Stimulated activated CD8-positive, alpha-beta memory T cell treated with anti-CD3 and anti-CD28 coated beads, Interleukin-4, amount 100 ng/mL, for 1 hour (primary cell): ENCODE measurements around the gene PNRC2.
A peak's percentile ranks its signal among the peaks of the same experiment; 100 is the strongest.

ENCODE experiments used
- DNase-seq, 2 donors: peaks; one replicate each; pipeline ENCODE4 v3.0.0-alpha.2; 2020; ENCODE audit warnings: low read depth in 2 of 2, low spot score in 1 of 2

The PNRC2 gene, protein sequence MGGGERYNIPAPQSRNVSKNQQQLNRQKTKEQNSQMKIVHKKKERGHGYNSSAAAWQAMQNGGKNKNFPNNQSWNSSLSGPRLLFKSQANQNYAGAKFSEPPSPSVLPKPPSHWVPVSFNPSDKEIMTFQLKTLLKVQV

DNA sequence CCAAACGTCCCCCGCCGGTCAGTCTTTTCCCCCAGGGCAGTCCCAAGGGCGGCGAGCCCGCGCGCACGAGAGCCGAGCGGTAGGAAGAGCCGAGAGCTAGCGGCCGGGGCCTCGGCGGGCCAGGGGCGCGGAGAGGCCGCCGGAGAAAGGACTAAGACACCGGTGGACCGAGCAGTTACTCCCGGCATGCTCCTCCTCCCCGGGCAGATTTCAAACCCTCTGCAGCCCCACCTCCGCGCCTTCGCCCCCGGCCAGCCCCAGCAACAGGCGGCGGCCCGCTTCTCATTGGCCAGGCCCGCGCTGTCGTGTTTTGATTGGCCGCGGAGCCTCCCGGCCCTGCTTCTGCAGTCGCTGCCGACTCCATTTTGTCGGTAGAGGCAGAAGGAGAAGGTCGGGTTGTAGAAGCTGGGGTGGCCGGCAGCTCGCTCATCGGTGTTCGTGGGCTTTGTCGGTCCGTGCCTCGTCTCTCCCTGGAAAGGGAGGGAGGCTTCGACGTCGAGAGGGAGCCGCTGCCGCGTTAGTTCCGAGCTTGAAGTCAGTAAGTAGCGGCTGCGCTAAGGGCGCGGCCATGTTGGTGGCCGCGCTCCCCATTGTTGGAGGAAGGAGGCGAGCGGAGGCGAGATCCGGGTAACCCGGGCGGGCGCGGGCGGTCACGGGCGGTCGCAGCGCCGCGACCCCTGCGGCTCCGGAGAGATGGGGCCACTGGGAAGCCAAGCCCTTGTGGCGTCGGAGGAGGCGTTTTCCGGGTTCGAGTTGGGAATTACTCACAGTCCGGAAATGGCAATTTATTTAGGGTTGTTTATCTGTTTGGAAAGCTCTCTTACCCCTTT is at the start of gene PNRC2:
Gene PNRC2, plus strand, starts transcription at position 368 of the 830 bp plus-strand sequence. CDS start 1,630 bp downstream, outside the sequence.
- DNase-seq = peak; percentile 83 to 93

DNA sequence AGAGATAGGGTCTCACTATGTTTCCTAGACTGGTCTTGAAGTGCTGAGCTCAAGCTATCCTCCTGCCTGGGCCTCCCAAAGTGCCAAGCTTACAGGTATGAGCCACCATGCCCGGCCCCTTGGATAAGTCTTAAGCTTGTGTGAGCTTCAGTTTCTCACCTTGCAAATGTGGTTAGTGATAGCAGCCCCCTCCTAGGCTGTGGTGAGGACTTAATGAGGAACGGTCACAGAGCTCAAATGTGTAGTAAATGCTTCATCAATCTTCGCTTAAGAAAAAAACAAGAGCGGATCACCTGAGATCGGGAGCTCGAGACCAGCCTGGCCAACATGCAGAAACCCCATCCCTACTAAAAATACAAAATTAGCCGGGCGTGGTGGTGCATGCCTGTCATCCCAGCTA is 49.5 kb upstream of the PNRC2 start:
- DNase-seq = no peak

DNA sequence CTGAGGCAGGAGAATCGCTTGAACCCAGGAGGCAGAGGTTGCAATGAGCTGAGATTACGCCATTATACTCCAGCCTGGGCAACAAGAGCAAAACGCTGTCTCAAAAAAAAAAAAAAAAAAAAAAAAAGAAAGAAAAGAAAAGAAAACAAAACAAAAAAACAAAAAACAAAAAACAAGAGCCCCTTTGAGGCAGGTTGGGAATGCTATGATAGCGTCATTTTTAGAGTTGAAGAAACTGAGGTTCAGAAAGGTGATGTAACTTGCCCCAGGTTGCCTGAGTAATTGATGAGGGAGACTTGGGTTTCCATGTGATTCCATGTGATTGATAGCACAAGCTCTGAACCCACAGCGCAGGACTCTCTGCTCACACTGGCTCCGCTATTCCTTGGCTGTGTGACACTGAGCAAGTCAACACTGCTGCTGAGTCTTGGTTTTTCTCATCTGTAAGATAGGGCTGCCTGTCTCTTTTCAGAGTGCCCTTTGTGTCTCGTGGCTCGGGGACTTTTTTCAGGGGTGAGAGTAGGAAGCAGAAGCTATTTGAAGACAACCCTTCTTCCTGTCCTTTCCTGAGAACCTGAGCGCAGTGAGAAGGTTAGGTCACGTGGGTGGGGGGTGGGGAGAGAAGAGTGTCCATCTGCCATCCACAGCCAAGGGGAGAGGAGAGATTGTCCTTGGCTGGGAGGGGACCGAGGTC is 48.9 kb upstream of the PNRC2 start:
- DNase-seq = no peak

DNA sequence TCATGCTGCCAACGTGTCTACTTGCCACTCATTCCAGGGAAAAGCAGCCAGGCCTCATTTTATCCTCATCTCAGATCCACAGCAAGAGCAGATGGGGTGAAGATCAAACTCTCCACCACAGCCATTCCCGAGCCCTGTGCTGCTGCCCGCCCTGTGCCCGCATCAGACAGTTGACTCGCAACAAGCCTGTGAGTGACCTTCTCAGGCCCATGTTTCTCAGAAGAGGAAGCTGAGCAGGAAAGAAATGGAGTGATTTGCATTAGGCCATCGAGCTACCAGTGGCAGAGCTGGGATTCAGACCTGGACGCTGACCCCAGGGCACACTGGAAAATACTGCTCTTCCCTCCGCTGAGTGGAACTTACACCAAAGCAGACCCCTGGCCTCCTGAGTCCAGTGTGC is 47.7 kb upstream of the PNRC2 start:
- no peak for DNase-seq

DNA sequence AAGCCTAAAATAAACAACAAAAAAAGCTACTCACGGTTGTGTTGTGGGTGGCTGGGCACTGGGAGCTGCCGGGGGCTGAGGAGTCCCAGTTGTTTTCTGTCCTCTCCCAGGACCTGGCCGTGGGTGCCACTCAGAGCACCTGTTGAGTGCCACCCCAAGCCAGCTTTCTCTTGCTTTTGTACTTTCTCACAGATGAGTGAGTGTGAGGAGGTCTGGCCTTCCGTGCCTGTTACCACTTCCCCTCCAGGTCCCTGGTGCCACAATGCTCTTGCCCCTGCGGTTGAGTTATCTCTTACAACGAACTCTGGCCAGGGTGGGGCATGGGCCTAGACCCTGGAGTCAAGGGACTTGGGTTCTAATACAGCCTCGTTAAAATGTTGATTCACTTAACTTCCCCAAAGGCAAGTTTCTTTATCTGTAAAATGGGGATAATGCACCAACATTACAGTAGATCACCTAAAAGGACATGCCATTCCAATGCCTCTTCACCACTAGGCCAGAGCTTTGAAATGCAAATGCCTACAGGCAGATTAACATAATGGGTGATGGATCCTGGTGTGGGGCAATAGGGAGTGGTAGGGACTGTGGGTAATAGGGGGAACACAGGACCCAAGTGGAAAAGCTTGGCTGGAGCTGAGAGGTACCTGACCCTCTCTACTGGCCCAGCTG is 46.3 kb upstream of the PNRC2 start, which contains the start of gene CNR2:
Gene CNR2, minus strand, starts transcription at position 151 of the 669 bp plus-strand sequence. CDS start 37,745 bp downstream, outside the sequence.
- peak in 1 of 2 donors; percentile 11 for DNase-seq

DNA sequence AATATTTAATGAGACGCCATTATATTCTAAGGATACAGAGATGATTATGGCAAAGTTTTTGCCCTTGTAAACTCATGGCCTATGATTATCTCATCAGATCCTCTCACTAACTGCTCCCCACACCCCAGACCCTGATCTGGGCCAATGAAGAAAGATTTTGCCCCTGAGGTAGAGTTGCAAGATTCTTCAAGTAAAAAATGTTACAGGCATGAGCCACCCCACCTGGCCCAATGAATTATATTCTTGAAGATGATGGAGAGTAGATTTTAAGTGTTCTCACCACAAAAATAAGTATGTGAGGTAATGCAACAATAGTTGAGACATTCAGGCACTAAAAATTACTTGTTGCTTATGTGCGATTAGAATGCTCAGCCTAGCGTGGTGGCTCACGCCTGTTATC is 44.7 kb upstream of the PNRC2 start:
- no peak for DNase-seq

DNA sequence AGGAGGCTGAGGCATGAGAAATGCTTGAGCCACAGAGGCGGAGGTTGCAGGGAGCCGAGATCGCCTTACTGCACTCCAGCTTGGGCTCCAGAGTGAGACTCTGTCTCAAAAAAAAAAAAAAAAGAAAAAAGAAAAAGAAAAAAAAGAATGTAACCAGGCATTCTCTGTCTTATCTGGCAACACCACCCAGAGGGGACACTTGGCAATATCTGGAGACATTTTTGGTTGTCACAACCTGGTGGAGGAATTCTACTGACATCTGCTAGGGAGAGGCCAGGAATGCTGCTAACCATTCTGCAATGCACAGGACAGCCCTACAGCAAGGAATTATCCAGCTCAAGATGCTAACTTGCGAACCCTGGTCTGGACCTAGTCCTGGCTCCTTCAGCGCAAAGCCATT is 44.2 kb upstream of the PNRC2 start:
- DNase-seq = no peak

DNA sequence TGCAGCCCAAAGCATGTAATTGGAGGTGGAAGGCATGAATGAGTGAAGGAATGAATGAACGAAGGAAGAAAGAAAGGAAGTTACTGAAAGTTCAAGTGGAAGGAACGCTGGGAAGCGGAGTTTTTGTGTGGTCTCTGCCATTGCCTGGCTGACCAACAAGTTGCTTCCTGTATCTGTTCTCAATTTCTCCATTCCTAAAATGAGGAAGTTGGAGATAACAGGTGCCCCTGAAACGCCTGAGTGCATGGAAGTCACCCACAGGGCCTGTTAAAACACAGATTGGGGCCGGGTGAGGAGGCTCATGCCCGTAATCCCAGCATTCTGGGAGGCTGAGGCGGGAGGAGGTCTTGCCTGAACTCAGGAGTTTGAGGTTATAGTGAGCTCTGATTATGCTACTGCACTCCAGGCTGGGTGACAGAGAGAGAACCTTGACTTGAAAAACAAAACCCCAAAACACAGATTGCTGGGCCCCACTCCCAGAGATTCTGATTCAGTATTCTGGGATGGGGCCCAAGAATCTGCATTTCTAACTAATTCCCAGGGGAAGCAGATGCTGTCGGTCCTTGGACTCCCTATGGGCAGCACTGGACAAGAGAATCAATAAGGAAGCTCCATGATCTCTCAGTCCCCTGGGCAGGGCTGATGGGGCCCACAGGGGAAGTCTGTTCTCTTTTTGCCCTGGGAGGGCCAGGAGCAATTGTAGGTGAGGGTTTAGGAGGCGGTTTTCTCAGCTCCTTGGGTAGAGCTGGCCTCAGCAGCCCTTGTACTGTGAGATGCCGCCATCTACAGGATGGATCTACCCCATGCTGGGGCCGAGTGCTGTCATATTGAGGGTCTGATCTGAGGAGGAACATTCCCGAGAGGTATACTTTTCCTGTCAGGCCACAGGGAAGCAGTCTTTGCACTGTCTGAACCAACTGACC is 43.2 kb upstream of the PNRC2 start:
- DNase-seq = peak; percentile 25 to 27

DNA sequence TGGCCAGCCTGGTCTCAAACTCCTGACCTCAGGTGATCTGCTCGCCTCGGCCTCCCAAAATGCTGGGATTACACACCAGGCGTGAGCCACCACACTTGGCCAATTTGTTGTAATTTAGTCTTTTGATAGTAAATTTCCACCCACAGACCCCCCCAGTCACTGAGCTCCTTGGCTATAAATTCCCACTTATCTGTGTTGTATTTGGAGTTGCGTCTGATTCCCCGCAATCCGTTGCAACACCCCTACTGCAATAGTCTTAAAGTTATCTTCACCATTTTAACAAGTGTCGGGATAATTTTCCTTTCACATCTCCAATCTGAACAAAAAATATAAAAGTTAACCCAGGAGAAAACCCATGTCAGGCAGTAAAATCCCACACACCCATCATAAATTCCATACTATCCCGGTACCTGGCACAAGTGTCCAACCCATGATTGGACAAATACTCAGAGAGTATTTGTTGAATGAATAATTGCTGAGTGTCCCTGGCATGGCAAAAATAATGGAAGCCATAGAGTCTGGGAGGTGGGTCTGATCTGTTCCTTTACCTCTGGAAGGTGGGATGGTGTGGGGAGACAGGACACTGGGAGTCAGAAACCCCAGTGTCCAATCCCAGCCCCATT is 37.2 kb upstream of the PNRC2 start:
- DNase-seq = no peak

DNA sequence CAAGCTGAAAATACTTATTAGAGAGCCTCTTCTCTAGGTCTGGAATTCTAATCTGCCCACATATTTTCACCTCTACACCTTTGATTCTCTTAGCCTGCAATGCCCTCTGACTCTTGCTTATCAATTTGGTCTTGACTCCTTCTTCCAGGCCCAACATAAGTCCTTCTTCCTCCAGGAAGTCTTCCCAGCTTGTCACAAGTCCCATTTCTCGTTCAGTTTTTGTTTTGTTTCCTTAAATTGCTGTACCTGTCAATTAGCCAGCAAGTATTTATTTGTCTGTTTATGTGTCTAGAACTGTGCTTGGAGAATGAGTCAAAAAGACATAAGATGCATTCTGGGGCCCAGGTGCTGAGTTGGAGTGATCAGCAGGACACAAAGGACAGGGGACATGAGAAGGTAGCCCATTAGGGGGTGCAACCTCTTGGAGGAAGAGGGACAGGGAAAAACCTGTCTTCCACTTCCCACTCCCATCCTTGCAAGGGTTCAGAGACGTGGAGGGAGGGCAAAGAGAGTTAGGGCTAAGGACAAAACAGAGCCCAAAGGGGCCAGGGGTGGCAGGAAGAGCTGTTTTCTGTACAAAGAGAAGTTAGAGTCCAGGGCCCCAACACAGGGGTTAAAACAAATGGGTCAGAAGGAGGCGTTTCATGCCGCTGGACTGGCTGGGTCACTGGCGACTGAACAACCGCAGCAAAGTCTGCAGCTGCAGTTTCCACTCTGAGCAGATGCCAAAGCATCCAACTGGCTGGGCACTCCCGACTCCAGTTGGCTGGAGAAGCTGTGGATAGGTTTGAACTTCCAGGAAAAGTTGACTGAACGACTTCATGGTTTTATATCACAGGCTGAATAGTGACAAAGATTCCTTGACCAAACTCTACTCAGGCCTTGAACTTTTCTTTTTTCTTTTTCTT is 35.8 kb upstream of the PNRC2 start:
- DNase-seq = no peak

DNA sequence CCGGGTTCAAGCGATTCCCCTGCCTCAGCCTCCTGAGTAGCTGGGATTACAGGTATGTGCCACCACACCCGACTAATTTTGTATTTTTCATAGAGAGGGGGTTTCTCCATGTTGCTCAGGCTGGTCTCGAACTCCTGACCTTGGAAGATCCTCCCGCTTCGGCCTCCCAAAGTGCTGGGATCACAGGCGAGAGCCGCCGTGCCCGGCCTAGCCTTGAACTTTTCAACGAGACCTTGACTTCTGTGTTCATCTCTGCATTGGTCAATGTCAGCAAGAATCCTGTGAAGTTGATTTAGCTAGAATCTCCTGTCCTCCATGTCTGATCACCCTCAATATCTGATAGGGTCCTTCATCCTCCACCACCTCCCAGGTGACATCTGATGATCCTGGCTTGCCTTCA is 35.0 kb upstream of the PNRC2 start:
- DNase-seq = no peak

DNA sequence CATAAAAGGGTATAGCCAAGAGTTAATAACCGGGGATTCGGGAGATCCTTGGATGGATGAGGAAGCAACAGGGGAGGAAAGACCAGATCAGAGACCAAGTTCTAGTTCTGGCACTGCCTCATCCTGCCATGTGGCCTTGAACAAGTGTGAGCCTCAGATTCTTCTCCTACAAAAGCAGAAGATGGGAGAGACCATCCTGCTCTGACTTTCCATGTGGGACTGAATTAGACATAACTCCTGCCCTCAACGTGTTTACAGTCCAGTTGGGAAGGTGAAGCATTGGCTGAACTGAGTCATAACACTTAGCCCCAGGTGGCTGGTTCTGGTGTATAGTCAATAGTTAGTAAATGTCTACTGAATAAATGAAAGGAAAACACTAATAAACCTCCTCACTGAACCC is 34.3 kb upstream of the PNRC2 start:
- DNase-seq = no peak

DNA sequence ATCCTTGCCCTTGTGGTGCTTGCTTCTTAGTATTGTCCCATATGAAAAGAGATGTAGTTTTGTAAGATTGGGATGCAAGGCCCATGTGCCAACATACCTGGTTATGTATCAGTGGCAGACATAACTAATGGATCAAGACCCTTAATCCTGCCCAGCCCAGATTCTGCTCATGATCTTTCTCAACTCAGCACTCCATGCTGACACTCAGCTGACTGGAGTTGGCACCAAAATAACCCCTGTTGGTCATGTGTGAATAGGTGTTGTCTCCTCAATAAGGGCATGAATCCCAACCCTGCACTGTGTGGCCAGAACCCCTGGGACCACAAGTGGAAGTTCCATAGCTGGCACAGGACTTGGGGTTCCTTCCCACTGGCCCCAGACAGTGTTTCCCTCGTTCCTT is 32.5 kb upstream of the PNRC2 start:
- no peak for DNase-seq

DNA sequence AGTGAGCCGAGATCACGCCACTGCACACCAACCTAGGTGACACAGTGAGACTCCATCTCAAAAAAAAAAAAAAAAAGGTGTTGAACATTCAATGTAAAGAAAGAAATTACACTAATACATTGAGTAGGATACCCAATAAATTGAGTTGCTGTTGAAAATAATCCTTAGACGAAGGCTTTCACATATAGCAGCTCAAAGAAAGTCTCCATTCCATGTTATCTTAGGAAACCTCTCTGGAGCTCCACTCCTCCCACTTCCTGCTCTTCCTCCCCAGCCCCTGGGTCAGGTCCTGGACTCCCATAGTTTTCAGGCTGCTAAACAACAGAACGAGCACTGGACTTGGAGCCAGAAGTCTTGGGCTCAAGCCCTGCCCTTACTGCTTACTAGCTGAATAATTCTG is 30.8 kb upstream of the PNRC2 start:
- DNase-seq = no peak

DNA sequence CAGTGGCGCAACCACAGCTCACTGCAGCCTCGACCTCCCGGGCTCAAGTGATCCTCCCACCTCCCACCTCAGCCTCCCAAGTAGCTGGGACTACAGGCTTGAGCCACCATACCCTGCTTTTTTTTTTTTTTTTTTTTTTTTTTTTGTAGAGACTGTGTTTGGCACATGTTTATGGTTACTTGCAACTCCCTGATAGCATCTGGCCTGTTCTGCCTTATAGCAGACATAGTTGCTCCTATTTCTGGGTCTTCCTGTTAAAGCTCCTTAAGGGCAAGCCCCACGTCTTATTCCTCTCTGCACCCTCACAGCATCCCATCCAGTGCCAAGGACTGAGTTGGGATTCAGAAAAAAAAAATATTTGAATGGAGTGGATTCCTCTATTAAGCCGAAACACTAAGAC is 29.4 kb upstream of the PNRC2 start:
- no peak for DNase-seq

DNA sequence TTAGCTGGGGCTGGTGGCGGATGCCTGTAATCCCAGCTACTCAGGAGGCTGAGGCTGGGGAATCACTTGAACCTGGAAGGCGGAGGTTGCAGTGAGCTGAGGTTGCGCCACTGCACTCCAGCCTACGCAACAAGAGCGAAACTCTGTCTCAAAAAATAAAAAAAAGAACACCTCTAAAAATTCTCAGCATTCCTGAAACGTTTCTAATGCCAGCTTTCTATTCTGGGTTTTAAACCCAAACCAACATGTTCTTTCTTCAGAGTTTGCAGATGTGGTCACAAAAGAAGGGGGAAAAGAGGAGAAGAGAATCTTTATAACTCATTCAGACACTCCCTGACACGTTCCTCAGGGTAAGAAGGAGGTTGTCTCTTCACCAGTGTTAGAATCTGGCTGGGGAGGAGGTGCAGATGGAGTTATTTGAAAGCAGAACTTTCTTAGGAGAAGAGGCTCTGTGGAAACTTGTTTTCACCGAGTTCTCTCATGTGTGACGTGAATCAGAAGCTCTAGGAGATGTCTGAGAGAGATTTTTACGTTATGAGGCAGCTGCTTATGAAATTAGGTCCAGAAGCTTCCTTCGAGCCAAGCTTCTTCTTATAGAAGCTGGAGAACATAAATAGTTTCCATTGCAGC is 28.7 kb upstream of the PNRC2 start:
- no peak for DNase-seq

DNA sequence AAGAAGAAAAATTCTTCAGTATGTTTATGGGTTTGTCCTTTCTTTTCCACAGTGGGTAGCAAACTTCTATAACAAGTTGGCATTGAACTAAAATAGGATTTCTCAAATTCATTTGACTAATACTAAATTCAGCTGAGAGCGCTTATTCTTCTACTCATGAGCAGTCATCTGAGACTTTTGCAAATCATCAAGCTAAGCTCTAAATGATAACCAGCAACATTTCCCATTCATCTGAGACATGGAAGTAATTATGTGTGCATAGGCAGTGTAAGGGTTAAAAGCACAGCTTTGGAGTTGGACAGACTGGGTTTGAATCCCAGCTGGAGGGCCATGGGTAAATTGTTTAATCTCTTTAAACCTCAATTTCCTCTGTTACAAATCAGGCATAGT is 28.1 kb upstream of the PNRC2 start:
- no peak for DNase-seq

DNA sequence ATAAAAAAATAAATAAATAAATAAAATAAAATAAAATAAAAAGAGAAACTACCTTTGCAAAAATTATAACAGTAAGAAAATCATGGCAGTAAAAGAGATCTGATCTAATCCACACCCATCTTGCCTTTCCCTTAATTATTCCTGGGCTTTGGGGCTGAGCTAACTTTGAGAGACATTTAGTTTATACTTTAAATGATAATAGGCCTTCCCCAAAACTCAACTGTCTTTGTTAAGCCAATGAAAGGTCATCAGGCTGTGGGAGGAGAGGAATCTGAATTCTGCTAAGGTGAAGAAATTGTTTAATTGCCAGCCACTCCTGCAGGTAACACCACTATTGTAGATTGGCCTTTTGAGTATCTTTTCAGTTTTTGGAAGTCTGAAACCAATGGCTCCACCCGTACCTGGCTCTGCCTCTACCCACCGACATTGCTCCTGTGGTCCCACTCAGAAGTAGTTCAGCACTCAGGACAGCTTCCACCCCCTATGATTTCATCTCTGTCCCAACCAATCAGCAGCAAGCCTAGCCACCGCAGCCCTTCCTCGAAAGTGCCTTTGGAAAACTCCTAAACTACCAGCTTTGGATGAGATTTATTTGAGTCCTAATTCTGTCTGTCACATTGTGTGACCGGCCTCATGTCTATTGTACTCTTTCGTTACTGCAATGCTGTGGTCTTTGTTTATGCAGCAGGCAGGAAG is 23.0 kb upstream of the PNRC2 start:
- DNase-seq = no peak
